ENCODE results near the gene ZIC4.

- TF ChIP-seq POLR2AphosphoS5 (IDR thresholded peaks at IDR 0.05) = no peak
- TF ChIP-seq CTCF (IDR thresholded peaks at IDR 0.05) = no peak
- no peak for TF ChIP-seq POLR2A (IDR thresholded peaks at IDR 0.05)
- no peak for TF ChIP-seq EP300 (IDR thresholded peaks at IDR 0.05)
Measured at GRCh38 chr3:147425388-147425850, 19.1 kb upstream of the ZIC4 start.

Data from sigmoid colon (tissue), 4 donors.